Activated naive CD4-positive, alpha-beta T cell (primary cell): ENCODE results near the gene KRT85.
"Not testable (repeated sequence)": the region's sequence is repeated elsewhere in the genome, so short reads cannot be mapped to it uniquely, and the experiment has no call there.

Source experiments
- DNase-seq, 4 experiments: peaks; one replicate each; lab custom pipeline; 2025; lab: John Stamatoyannopoulos, UW

KRT85 gene

DNA sequence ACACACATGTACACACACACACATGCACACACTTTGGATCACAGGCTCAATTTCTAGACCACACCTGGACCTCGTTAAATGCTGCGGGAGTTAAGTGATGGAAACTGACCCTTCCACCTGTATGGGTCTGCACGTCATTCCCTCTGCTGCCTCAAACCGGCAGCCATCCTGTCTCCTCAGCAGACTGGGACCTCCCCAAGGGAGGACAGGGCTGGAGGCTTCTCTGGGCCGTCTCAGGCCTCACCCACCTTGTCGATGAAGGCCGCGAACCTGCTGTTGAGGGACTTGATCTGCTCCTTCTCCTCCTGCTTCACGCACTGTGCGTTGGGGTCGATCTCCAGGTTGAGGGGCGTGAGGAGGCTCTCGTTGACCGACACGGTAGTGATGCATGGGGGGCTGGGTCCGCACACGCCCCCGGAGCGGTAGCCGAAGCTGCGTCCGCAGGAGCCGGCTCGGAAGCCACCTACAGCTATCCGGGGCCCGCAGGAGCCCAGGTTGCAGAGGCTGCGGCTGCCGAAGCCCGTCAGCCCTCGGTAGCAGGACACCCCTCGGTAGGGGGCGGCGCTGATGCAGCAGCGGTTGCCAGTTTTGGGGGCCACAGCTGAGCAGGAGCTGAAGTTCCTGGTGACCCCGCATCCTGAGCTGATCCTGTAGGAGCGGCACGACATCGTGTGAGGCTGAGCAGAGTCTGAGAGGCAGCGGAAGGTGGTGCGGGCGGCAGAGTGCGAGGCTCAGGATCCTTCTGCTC lies at the start of gene KRT85:
KRT85 (minus strand) TSS at position 744 of the 748 bp plus-strand sequence; CDS start at position 668, 76 bp downstream.
- no peak for DNase-seq

DNA sequence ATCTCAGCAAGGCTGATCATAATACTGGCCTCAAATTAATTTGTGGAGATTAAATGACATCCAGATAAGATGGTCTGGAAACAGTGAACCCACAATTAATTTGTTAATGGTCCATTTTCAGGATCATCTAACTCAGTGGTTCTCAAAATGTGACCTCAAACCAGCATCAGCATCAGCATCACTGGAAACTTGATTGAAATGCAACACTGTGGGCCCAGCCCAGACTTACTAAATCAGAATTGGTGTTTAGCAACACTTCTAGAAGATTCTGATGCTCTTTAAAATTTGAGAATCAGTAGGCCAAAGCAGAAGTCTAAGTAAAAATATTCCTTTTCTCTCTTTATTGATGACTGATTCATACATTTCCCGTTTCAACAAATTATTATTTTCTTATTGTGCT lies 49.5 kb upstream of the KRT85 start:
- DNase-seq, result no peak

DNA sequence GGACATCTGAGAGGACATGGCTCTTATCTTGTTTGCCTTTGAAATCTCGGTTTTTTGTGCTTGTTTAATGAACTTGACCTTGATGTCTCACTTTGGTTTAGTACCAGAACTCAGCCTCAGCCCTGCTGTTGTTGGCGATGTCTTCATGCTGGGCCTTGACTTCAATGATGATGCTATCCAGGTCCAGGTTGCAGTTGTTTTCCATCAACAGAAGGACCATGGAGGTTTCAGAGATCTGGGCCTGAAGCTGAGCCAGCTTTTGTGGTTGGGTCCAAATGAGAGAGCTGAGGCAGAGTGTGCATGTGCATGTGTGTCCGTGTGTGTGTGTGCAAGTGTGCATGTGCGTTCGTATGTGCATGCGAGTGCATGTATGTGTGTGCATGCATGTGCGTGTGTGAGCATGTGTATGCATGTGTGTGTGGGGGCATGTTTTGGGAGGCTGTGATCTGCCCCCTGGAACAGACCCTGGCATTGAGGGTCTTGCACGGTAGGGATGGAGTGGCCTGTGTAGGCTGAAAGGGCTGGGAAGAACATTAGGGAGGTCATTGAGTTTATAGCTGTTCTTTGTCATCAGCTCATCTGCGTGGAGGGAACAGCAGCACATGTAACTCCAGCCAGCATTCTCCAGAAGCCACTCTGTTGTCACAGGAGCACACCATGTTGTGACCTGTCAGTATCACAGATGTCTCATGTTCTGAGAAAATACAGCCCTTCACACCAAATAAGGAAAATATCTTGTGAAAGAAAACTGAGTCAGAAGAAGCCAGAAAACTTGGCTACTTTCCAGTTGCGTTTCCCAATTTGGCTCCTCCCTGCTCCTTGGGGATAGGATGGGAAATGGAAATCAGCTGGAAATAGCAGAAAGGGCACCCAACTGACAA lies 48.8 kb upstream of the KRT85 start:
- no peak for DNase-seq

DNA sequence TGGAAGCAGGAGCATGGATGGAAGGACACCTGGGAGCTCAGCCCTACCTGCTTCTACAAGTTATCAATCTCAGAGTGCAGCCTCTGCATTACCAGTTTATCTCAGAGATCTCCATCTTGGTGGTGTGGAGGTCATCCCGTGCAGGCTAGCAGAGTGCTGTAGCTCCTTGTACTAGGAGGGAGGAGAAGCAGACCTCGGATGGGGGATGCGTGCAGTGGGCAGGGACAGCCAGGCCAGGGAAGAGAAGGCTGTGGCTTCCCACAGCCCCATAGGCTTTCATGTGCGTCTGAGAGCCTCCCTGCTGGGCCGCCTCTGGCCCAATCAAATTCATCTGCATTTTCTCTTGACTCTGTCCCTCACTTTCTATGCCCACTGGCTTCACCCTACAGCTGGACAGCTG lies 47.7 kb upstream of the KRT85 start:
- DNase-seq, result no peak

DNA sequence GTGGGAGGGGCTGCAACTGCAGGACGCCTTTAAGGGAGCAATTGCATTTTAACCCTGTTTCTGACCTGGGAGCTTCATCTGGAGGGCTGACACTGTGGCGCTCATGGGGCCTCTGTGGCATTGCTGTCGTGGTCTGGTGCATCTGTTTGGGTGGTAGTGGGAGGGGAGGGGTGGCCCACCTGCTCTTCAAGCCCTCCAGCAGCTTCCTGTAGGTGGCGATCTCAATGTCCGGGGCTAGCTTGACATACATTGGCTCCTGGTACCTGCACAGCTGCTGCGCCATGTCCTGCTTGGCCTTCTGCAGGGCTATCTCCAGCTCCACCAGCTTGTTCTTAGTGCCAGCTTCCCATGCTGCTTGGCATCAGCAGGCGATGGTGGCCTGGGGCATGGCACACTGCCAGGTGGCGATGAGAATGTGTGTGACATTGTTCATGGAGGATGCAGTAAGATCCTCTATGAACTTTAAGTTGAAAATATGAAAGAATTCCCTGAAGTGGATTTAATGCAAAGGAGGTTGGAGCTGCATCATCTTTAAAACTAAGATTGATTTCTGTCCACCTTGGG lies 46.6 kb upstream of the KRT85 start:
- no peak for DNase-seq

DNA sequence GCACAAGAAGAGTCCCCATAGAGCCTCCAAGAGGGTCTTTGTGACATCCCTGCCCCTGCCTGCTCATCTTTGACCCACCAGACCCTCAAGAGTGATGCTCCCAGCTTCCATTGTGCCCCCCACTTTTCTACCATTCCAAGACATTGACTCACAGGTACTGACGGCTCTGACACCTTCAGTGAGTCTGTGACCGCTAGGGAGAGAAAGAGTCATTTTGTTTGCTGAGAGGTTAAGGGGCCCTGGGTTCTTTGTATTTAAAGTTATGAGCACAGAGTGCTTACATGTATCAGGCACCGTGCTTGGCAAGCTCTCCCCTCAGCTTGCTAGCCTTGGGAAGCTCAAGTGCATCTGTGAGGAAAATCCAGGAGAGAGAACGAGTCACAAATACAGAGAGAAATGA lies 45.9 kb upstream of the KRT85 start:
- no peak for DNase-seq

DNA sequence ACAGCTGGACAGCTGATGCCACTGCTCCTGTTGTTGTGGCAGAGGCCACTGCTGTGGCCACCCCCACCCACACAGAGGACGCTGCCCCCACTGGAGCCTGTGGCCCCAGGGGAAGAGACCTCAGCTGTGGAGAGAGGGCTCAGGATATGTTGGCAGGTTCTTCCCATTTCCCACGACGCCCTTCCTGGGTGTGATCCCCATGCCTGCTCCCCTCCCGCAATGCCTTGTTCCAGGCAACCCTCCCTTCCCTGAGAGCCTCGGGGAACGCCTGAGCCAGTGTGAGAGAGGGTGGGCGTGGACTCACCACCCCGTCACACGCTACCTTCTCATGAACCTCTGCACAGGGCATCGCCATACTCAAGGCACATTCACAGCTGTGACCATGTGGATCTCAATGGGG lies 44.5 kb upstream of the KRT85 start:
- DNase-seq, result no peak

DNA sequence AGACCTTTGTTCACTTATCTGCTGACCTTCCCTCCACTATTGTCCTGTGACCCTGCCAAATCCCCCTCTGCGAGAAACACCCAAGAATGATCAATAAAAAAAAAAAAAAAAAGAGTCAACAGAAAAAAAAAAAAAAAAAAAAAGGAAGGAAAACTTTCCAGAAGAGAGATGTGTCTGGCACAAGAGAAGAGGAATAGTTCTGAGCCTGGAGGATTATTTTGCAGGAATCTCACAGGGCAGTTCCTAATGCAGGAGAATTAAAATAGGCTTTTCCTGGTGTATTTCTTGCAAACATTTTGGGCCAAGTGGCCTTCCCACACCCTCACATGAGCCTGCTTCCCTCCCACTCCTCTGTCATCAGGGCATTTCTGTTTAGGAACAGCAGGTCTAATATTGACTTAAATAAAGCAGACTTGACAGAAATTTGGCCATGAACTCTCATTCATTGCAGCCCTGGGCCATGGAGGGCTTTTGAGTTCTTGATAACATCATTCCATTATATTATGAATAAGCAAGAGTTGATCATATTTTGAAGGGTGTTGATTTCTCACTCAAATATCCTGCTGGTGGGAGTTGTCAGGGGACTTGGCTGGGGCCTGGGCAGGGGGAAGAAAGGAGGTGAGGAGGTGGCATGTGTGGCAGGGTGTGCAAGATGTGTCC lies 43.4 kb upstream of the KRT85 start:
- DNase-seq, result not testable (repeated sequence)

DNA sequence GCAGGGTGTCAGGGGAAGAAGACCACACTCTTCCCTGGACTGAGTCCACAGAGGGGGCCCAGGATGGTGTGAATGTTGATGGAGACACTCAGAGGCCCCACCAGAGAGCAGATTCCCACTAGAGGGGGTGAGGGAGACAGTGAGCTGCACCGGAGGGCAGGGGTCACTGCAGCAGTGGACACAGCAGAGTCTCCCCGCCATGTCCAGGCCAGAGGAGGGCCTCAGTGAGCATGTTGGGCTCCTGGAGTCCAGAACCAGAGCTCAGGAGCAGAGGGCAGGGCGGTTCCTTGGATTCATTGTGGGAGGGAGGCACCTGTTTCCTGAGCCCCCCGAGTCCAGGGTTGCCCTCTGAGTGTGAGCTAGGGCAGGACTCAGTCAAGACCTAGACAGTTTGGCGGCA lies 40.6 kb upstream of the KRT85 start:
- no peak for DNase-seq

DNA sequence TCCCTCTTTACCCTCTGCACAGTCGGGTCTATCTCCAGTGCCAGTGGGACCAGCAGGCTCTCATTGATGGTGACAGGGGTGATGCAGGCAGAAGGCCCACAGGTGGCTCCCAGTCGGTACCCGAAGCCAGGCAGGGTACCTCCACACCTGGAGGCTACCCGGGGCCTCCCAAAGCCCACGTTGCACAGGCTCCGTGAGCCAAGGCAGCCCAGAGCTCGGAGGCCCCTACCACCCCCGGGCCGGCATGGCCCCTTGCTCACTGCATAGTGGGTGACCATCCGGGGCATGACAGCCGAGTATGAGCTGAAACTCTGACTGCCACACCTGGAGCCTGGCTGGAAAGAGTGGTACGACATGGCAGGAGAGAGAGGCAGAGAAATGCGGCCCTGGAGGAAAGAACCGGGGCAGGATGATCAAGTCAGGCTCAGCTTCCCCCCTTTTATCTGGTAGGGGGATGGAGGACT lies 38.7 kb upstream of the KRT85 start, which contains the start of gene KRT82:
KRT82 (minus strand) TSS at position 414 of the 464 bp plus-strand sequence; CDS start at position 356, 58 bp downstream.
- DNase-seq, result no peak

DNA sequence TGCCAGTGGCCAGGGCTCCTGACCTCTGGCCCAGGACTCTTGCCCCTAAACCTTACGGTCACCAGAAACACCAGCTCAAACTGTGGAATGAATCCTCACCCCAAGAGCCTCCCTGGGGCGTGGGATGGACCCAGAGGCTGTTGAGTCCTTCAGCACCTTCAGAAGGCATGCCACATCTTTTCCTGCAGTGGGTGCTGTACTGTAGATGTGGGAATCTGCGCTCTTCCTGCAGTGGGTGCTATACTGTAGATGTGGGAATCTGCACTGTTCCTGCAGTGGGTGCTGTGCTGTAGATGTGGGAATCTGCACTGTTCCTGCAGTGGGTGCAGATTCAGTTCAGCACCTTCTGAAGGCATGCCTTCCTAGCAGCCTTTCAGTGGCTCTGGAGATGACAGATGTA lies 37.7 kb upstream of the KRT85 start:
- no peak for DNase-seq

DNA sequence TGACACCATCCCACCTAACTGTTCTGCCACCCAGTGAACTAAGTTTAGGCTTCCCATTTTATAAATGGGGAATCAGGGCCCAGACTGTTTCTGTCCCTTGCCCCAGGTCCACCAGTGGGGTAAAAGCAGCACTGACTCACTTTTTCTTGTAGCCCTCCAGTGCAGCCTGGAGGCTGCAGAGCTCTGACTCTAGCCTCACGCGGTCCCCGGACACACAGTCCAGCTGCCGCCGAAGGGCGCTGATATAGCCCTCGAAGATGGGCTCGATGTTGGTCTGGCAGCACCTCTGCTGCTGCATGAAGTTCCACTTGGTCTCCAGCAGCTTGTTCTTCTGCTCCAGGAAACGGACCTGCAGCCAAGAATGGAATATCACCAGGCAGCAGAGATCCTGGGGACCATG lies 36.3 kb upstream of the KRT85 start:
- no peak for DNase-seq

DNA sequence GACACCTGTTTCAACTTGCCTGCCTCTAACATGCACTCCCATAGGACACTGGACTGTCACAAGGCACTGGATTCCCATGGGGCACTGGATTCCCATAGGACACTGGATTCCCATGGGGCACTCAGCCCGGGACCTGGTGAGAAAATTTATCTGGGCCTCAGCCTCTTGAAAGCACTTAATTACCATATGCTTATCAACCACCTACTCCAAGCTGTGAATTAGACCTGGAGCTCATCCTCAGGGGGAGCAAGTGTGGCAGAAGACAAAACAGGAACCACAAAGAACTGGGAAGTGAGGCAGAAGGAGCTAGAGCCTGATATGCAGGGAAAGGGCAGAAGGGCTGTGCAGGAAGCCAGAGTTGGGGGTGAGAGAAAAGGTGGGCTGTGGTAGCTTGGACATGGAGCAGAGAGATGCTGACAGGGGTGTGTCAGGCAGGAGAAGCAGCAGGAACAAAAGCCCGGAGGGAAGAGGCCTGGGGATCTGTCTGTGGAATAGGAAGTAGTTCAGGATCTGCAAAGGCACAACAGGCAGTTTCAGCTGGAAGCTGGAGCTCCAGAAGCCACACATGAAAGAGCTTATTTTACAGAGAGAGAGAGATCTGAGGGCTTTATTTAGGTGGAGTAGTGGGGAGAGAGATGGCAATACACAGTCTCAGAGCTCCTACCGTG lies 35.7 kb upstream of the KRT85 start:
- no peak for DNase-seq

DNA sequence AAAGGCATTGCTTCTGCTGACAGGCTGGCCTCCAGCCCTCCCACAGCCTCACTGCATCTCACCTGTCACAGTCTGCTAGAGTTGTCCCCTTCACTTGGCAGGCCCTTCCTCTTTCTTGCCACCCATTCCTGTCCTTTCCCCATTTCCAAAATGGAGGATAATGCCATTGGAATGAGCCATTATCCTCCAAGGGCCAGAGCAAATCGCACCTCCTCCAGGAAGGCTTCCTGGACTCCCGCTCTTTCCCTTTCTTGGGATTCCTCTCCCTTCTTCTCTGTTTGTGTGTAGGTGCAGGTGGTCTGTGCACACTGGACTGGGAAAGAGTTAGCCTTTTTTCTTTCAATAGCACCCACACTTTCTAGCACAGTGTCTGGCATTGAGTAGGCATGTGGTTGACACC lies 35.1 kb upstream of the KRT85 start:
- no peak for DNase-seq

DNA sequence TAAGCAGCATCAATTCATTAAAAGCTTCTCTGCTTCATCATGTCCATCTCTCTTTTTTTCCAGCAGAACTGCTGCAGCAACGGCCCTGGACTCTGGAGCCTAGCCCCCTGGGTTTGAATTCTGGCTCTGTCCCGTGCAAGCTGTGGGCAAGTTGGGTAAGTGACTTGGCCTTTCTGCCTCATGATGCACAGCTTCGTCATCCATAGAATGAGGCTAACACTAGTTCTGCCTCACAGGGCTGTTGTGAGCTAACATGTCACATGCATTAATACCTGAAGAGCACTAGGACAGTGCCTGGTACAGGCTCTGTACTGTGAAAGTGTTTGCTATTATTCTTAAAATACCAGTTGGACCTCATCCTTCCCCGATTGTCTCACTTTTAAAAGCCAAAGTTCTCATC lies 34.6 kb upstream of the KRT85 start:
- no peak for DNase-seq

DNA sequence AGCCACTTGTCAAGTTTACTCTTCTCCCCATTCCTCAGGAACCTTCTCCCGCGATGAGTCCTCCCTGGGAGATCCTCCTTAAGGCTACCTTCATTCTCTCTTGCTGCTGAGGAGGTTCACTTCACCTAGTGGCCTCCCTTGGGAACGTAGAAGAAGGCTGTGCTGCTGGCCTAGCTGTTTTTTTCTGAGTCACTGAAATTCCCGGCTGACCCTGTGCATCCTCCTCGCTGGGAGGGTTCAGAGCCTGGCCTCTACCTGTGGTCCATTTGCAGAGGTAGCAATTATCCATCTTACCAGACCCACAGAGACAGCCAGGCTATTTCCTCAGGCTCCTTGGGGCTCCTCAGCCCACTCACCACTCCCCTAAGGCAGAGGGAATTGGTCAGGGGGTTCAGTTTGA lies 34.2 kb upstream of the KRT85 start:
- DNase-seq, result no peak

DNA sequence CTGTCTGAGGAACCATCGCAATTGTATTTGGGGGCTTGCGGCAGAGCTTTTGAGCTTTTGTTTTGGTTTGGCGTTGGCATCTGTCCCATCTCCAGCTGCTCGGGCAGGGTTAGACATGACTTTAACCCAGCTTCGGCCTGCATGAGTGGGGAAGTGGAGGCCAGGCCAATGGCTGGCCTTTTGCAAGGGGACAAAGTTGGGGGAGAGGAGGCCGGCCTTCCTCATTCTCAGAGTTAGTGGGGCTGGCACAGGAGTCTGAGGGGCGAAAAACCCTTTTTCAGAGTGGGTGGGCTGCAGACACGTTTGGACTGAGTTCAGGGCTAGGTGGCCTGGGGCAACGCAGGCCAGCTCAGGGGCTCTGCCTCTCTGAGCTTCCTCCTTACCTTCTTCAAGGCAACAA lies 33.6 kb upstream of the KRT85 start:
- DNase-seq, result no peak

DNA sequence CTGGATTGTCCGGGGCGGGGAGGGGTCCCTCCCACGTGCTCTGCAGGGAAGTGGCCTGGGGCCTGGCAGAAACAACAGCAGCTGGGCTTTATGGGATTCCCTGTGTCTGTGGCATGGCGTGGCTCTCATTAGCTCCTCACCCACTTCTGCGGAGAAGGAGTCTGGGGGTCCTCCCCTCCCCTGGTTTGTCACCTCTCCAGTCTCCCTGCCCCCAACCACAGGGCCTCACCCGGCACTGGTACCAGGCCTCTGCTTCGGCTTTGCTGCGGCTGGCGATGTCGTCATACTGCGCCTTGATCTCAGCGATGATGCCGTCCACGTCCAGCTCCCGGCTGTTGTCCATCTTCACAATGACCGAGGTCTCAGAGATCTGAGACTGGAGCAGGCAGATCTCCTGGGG lies 32.5 kb upstream of the KRT85 start:
- no peak for DNase-seq

DNA sequence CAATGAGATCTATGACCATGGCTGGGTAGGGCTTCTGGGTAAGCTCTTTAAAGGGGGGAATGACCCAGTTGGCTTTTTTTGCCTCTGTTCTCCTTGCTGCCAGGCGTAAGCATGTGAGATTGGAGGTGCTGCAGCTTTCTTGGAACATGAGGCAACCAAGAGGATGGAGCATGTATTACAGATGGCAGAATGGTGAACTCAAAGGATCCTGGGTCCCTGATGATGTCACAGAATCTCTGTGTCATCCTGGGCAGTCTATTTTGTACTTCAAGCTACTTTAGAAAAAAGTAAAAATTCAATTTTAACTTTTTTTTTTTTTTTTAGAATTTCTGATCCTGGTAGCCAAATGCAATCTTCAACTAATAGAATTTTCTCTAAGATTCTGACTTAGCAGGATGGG lies 30.9 kb upstream of the KRT85 start:
- DNase-seq, result no peak

DNA sequence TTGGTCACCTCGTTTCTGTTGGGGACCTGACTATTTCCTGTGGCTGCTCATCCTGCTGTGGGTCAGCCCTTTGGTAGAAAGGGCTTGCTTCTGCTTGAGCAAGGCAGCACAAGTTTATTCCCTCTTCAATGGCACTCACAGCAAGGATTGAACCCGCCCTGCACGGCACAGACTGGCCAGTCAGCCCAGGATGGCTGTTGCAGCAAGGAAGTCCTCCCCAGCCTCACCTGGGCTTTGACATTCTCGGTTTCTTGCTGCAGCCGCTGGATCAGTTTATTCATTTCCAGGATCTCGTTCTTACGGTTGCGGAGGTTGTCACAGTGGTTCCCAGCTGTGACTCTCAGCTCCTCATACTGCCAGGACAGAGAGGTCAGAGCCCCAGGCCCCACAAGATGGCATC lies 29.4 kb upstream of the KRT85 start:
- DNase-seq, result no peak

DNA sequence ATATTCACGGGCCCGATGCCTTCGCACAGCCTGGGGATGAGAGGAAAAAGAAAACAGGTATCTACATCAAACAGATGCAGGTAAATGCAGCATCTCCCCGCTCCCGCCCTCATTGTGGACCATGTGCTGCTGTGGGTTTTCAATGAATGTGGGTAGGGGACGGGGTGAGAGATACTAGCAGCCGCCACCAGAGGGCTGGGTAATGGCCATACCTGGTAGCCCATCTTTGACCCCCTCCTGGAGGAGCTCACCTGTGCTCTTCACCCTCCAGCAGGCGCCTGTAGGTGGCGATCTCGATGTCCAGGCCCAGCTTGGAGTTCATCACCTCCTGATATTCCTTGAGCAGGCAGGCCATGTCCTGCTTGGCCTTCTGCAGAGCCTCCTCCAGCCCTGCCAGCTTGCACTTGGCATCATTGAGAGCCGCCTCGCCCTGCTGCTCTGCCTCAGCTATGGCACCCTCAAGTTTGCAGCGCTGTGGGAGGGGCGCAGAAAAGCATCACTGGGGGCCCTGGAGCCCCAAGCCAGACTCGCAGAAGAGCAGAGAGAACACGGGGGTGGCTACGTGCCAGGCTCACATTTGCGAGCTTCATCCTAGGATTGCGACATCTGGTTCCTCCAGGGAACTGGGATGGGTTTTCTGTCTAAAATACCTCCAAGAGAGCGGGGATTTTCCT lies 28.6 kb upstream of the KRT85 start:
- DNase-seq, result no peak
